Measurements from ENCODE around the gene AUNIP.

DNA sequence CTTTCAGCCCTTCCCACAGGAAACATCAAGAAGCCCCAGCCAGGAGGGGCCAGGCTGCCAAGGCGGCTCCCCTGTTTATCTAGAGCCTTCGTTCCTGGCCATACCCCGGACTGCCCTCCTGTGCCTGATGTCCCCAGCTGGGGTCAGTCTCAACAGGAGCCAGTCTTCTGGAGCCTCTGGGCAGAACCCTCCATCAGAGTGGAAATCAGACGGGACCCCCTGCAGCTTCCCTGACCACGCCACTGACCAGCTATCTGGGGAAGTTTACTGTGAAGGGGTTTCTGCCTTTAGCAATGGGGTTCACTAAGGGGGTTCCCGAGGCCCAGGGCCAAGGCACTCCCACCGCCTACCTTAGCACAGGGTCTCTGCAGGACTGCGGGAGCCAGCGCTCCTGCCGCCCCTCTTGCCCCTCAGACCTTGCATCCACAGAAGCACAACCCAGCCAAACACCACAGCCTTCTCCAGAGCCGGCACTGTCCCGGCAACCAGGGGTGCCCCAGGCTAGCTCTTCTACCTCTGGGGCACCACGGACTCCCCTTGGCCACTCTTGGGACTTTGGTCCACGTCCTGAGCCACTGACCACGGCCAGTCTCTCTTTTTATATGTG lies 43.0 kb downstream of the AUNIP start:
- TF ChIP-seq, protein P1, sequence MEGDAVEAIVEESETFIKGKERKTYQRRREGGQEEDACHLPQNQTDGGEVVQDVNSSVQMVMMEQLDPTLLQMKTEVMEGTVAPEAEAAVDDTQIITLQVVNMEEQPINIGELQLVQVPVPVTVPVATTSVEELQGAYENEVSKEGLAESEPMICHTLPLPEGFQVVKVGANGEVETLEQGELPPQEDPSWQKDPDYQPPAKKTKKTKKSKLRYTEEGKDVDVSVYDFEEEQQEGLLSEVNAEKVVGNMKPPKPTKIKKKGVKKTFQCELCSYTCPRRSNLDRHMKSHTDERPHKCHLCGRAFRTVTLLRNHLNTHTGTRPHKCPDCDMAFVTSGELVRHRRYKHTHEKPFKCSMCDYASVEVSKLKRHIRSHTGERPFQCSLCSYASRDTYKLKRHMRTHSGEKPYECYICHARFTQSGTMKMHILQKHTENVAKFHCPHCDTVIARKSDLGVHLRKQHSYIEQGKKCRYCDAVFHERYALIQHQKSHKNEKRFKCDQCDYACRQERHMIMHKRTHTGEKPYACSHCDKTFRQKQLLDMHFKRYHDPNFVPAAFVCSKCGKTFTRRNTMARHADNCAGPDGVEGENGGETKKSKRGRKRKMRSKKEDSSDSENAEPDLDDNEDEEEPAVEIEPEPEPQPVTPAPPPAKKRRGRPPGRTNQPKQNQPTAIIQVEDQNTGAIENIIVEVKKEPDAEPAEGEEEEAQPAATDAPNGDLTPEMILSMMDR (IDR thresholded peaks at IDR 0.05): no peak
- no peak for TF ChIP-seq POLR2A (IDR thresholded peaks at IDR 0.05)

Data from heart left ventricle (tissue), 13 donors.